SU-DHL-6 (cell line): ENCODE results near the gene CYTH4.

Experiments
- H2AFZ ChIP-seq: fragments of 200-600 bp; sonication (generic); 2 replicates; pipeline ENCODE4 v1.6.1; 2014; ENCODE audit warnings: low read depth, mild to moderate bottlenecking, moderate library complexity, mixed read lengths, antibody characterized with exemption, low read length; ENCODE audit not compliant: severe bottlenecking
- H3F3A ChIP-seq: fragments of 200-600 bp; shearing (Covaris generic); 2 replicates; pipeline ENCODE4 v1.6.0; 2016; ENCODE audit warnings: antibody characterized with exemption, mild to moderate bottlenecking; ENCODE audit not compliant: insufficient read depth
- H3K27ac ChIP-seq: fragments of 200-600 bp; sonication (generic); 2 replicates; pipeline ENCODE4 v1.5.1; 2016; ENCODE audit warnings: low read depth, mild to moderate bottlenecking, low read length, moderate library complexity, mixed read lengths
- H3K27me3 ChIP-seq: fragments of 200-600 bp; sonication (generic), shearing (Covaris generic); 2 replicates; pipeline ENCODE4 v1.6.0; 2014; ENCODE audit warnings: mild to moderate bottlenecking, low read length
- H3K36me3 ChIP-seq: fragments of 200-600 bp; sonication (generic); 2 replicates; pipeline ENCODE4 v1.6.1; 2014; ENCODE audit warnings: mild to moderate bottlenecking, low read length, mixed read lengths
- H3K4me2 ChIP-seq: fragments of 300-600, 200-600 bp; shearing (Covaris generic), sonication (generic); 2 replicates; pipeline ENCODE4 v1.6.0; 2014; ENCODE audit warnings: low read length, low read depth, mild to moderate bottlenecking; ENCODE audit not compliant: poor library complexity, severe bottlenecking
- H3K4me3 ChIP-seq: fragments of 200-600 bp; sonication (generic); 2 replicates; pipeline ENCODE4 v1.5.1; 2014; ENCODE audit warnings: antibody characterized with exemption, low read length, mild to moderate bottlenecking, mixed read lengths; ENCODE audit not compliant: insufficient read depth, poor library complexity, severe bottlenecking
- H3K79me2 ChIP-seq: fragments of 200-600 bp; sonication (generic); 2 replicates; pipeline ENCODE4 v1.6.1; 2014; ENCODE audit warnings: mild to moderate bottlenecking, low read length, moderate library complexity; ENCODE audit not compliant: insufficient read depth
- H3K9ac ChIP-seq: fragments of 200-600 bp; sonication (generic); 2 replicates; pipeline ENCODE4 v1.7.0; 2014; ENCODE audit warnings: mild to moderate bottlenecking, low read length
- H3K9me2 ChIP-seq: fragments of 200-600 bp; sonication (generic); replicated peaks from 2 replicates; pipeline ENCODE4 v1.6.1; 2014; ENCODE audit warnings: low read length; ENCODE audit not compliant: insufficient read depth
- H3K9me3 ChIP-seq: fragments of 200-600 bp; sonication (generic); 2 replicates; pipeline ENCODE4 v1.6.1; 2014; ENCODE audit warnings: low read length, mixed read lengths; ENCODE audit not compliant: insufficient read depth
- H4K20me1 ChIP-seq: fragments of 200-600 bp; sonication (generic); 2 replicates; pipeline ENCODE4 v1.6.1; 2014; ENCODE audit warnings: low read depth, mild to moderate bottlenecking, antibody characterized with exemption, low read length, moderate library complexity, mixed read lengths
- EZH2phosphoT487 ChIP-seq: fragments of 200-600 bp; sonication (generic), shearing (Covaris generic); conservative IDR thresholded peaks from 2 replicates; pipeline ENCODE4 v1.6.1; 2018; ENCODE audit warnings: mild to moderate bottlenecking, antibody characterized with exemption, low read length, moderate library complexity, mixed read lengths
- TF ChIP-seq, protein P1 (sequence below): fragments of 200-600 bp; sonication (generic); IDR thresholded peaks from one replicate; pipeline ENCODE4 v1.5.1; 2017; ENCODE audit warnings: antibody characterized with exemption, mild to moderate bottlenecking, low read length, moderate library complexity; ENCODE audit not compliant: insufficient read depth, poor library complexity, severe bottlenecking

Gene CYTH4

DNA sequence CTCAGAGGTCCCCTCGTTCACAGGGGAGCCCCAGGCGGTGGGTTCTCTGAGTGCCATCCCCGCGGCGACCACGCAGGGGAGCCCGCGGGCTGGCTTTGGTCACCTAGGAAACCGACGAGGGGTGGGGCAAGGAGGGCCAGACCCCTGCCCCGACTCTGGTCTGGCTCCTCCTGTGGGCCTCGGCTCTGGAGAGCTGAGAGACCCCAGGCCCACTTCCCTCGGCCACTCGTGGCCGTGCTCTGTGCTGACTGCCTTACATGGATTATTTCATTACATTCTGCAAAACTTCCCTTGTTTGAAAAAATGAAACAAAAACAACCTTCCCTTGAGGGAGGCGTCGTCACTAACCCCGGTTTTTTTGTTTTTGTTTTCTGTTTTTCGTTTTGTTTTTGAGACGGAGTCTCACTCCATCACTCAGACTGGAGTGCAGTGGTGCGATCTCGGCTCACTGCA lies 15.1 kb upstream of the CYTH4 start:
- Histone ChIP-seq H3K9me2 (no peaks in the 10 kb centered on the region), H4K20me1 (no peaks in the 10 kb centered on the region), H3K27me3 (no peaks in the 10 kb centered on the region), H3K4me3 (peak overlapping the region; percentile 38), H3K27ac (no peak overlapping the region), H3K9me3 (peaks cover 8% of the 10 kb centered on the region; the same call in 1 of the 2 replicates), H3K36me3 (no peaks in the 10 kb centered on the region; the same call in 1 of the 2 replicates), H3F3A (no peaks in the 10 kb centered on the region), H3K9ac (no peak overlapping the region), H3K4me2 (peak overlapping the region; percentile 65), H2AFZ (no peak overlapping the region), H3K79me2 (no peaks in the 10 kb centered on the region)
- TF ChIP-seq, protein P1, sequence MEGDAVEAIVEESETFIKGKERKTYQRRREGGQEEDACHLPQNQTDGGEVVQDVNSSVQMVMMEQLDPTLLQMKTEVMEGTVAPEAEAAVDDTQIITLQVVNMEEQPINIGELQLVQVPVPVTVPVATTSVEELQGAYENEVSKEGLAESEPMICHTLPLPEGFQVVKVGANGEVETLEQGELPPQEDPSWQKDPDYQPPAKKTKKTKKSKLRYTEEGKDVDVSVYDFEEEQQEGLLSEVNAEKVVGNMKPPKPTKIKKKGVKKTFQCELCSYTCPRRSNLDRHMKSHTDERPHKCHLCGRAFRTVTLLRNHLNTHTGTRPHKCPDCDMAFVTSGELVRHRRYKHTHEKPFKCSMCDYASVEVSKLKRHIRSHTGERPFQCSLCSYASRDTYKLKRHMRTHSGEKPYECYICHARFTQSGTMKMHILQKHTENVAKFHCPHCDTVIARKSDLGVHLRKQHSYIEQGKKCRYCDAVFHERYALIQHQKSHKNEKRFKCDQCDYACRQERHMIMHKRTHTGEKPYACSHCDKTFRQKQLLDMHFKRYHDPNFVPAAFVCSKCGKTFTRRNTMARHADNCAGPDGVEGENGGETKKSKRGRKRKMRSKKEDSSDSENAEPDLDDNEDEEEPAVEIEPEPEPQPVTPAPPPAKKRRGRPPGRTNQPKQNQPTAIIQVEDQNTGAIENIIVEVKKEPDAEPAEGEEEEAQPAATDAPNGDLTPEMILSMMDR, result peak; percentile 96
- TF ChIP-seq EZH2phosphoT487, result no peak

DNA sequence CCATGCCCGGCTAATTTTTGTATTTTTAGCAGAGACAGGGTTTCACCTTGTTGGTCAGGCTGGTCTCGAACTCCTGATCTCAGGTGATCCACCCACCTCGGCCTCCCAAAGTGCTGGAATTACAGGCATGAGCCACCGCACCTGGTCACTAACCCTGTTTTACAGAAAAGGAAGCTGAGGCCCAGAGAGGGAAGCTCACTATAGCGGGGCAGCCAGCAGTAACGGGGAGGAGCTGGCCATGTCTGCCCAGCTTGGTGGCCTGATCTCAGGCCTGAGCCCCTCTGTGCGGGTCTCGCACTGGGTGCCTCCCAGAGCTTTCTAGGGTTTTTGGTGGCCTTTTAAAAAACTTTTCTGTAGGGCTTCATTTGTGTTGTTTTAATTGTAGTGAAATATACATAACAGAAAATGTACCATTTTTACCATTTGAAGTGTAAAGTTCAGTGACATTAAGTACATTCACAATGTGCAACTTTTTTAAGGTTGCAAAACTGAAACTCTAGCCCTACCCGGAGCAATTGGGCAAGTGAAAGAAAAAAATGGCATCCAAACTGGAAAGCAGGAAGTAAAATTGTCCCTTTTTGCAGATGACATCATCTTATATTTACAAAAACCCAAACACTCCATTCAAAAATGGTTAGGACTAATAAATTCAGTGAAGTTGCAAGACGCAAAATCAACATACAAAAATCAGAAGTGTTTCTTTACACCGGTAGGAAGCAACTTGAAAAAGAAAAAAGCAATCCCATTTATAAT lies 14.5 kb upstream of the CYTH4 start:
- H3K4me3 ChIP-seq, result no peak overlapping the region

DNA sequence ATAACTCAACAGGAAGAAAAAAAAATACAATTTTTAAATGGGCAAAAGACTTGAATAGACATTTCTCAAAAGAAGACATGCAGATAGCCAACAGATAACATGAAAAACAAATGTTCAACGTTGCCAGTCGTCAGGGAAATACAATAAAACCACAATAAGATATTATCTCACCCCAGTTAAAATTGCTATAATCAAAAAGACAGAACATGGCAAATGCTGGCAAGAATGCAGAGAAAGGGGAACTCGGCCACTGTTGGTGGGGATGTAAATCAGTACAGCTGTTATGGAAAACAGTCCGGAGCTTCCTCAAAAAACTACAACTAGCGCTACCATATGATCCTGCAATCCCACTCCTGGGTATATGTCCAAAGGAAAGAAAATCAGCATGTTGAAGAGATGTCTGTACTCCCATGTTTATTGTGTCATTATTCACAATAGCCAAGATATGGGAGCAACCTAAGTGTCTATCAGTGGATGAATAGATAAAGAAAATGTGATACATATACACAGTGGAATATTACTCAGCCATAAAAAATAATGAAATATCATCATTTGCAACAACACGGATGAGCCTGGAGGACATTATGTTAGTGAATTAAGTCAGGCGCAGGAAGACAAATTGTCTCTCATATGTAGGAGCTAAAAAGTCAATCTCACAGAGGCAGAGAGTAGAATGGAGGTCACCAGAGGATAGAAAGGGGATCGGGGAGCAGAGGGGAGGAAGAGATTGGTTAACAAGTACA lies 12.2 kb upstream of the CYTH4 start:
- Histone ChIP-seq H3K9ac (no peak overlapping the region), H4K20me1 (no peaks in the 10 kb centered on the region), H3K4me2 (no peak overlapping the region), H3K9me2 (no peaks in the 10 kb centered on the region), H3K27ac (no peak overlapping the region), H3K4me3 (no peak overlapping the region), H3F3A (no peaks in the 10 kb centered on the region), H3K79me2 (no peaks in the 10 kb centered on the region), H3K36me3 (no peaks in the 10 kb centered on the region), H2AFZ (no peak overlapping the region), H3K9me3 (no peaks in the 10 kb centered on the region), H3K27me3 (no peaks in the 10 kb centered on the region)
- no peak for TF ChIP-seq EZH2phosphoT487
- TF ChIP-seq, protein P1, result no peak

More for the DNA sequence above, 14.5 kb upstream of the CYTH4 start:
- no peaks in the 10 kb centered on the region for H3K27me3 ChIP-seq
- no peak overlapping the region for H3K27ac ChIP-seq
- H3K9me2 ChIP-seq, result no peaks in the 10 kb centered on the region
- no peaks in the 10 kb centered on the region; the same call in 1 of the 2 replicates for H3K36me3 ChIP-seq
- no peaks in the 10 kb centered on the region for H4K20me1 ChIP-seq
- peaks cover 8% of the 10 kb centered on the region; the same call in 1 of the 2 replicates for H3K9me3 ChIP-seq
- no peaks in the 10 kb centered on the region for H3K79me2 ChIP-seq
- H3K9ac ChIP-seq, result no peak overlapping the region
- no peak for TF ChIP-seq EZH2phosphoT487
- TF ChIP-seq, protein P1, result no peak
- no peak overlapping the region for H3K4me2 ChIP-seq
- H3F3A ChIP-seq, result no peaks in the 10 kb centered on the region
- no peak overlapping the region for H2AFZ ChIP-seq
